ENCODE data around the gene KLHDC7B. TPM values are rescaled to one million over a fixed set of nuclear protein-coding genes. Genes with fewer than 3 reads are reported as not detected.

Gene KLHDC7B
- total RNA-seq, 1 experiment from 2014 or later, result 1.6 TPM

- BruUV-seq (replicated peaks), result no TSS peak
- Mint-ChIP-seq H3K9me3 (ENCODE audit: low read depth, unreplicated experiment) (no peaks in the 10 kb centered on the region), H3K36me3 (ENCODE audit: insufficient read depth, unreplicated experiment) (peaks cover 69% of the 10 kb centered on the region), H3K4me3 (ENCODE audit: low read depth, unreplicated experiment) (no peak overlapping the region), H3K4me1 (ENCODE audit: low read depth, unreplicated experiment) (no peaks in the 10 kb centered on the region), H3K27ac (ENCODE audit: unreplicated experiment) (no peak overlapping the region), H3K27me3 (ENCODE audit: unreplicated experiment) (no peaks in the 10 kb centered on the region)
- CTCF ChIA-PET, result interaction anchor here (0.5 kb wide), 1 partner anchor 406 kb away, joined by 3 read pairs; no protein-coding TSS in a partner anchor
- no peak for DNase-seq
- TF ChIP-seq, protein P1, sequence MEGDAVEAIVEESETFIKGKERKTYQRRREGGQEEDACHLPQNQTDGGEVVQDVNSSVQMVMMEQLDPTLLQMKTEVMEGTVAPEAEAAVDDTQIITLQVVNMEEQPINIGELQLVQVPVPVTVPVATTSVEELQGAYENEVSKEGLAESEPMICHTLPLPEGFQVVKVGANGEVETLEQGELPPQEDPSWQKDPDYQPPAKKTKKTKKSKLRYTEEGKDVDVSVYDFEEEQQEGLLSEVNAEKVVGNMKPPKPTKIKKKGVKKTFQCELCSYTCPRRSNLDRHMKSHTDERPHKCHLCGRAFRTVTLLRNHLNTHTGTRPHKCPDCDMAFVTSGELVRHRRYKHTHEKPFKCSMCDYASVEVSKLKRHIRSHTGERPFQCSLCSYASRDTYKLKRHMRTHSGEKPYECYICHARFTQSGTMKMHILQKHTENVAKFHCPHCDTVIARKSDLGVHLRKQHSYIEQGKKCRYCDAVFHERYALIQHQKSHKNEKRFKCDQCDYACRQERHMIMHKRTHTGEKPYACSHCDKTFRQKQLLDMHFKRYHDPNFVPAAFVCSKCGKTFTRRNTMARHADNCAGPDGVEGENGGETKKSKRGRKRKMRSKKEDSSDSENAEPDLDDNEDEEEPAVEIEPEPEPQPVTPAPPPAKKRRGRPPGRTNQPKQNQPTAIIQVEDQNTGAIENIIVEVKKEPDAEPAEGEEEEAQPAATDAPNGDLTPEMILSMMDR (IDR thresholded peaks at IDR 0.05; ENCODE audit: unreplicated experiment), result no peak
- intact Hi-C loops (cut with micrococcal nuclease; ENCODE audit: unreplicated experiment), result no loop called here
Measured at GRCh38 chr22:50572965-50573364, 27.3 kb downstream of the KLHDC7B start.

DNA sequence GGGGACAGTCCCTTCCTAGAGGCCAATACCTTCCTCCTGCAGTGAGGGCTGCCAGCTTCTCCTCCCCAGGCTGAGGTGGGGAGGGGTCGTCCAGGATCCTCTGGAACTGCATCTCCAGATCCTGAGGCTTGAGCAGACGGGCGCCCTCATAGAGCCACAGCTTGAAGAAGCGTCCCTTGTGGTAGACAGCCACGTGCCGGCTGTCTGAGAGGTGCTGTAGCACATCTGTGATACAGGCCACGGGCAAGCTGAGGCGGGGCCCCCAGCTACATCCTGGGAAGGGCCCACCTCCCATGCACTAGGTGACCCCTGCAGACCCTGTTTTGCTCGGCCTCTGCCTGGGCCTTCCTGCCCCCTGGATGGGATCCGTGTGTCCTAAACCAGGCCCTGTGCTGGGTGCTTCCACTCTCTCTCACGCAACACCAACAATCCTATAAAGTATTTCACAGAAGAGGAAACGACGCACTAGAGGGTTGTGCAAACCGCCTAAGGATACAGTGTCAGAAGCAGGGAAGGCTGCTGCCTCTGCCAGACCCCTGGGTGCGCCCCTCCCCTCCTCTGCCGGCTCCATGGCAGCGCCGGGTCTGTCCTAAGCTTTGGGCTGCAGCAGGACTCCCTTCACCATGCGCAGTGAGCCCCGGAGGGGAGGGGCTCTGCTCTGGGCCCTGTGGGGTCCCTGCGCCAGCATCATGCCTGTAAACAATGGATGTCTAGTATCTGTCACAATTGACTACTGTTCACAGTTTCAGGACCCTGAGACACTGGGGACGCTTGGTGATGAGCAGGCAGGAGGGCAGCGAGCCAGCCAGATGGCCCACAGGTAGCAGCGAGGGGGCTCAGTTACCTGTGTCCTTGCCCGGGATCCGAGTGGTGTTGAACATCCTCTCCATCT lies 28.0 kb downstream of the KLHDC7B start:
- CTCF ChIA-PET, result no interaction called here
- Mint-ChIP-seq H3K36me3 (ENCODE audit: insufficient read depth, unreplicated experiment) (peaks cover 65% of the 10 kb centered on the region), H3K4me1 (ENCODE audit: low read depth, unreplicated experiment) (no peaks in the 10 kb centered on the region), H3K4me3 (ENCODE audit: low read depth, unreplicated experiment) (no peak overlapping the region), H3K27me3 (ENCODE audit: unreplicated experiment) (no peaks in the 10 kb centered on the region), H3K9me3 (ENCODE audit: low read depth, unreplicated experiment) (no peaks in the 10 kb centered on the region), H3K27ac (ENCODE audit: unreplicated experiment) (no peak overlapping the region)
- BruUV-seq (replicated peaks), result no TSS peak
- no peak for DNase-seq
- TF ChIP-seq, protein P1 (IDR thresholded peaks at IDR 0.05; ENCODE audit: unreplicated experiment), result no peak
- intact Hi-C loops (cut with micrococcal nuclease; ENCODE audit: unreplicated experiment), result no loop called here

GRCh38 chr22:50574383-50574755 lies 28.7 kb downstream of the KLHDC7B start:
- intact Hi-C loops (cut with micrococcal nuclease; ENCODE audit: unreplicated experiment), result no loop called here
- no peaks in the 10 kb centered on the region for H3K9me3 Mint-ChIP-seq (ENCODE audit: low read depth, unreplicated experiment)

GRCh38 chr22:50575426-50575941 lies 29.8 kb downstream of the KLHDC7B start:
- BruUV-seq (replicated peaks), result no TSS peak
- TF ChIP-seq, protein P1 (IDR thresholded peaks at IDR 0.05; ENCODE audit: unreplicated experiment), result no peak
- Mint-ChIP-seq H3K4me3 (ENCODE audit: low read depth, unreplicated experiment) (no peak overlapping the region), H3K9me3 (ENCODE audit: low read depth, unreplicated experiment) (no peaks in the 10 kb centered on the region), H3K27ac (ENCODE audit: unreplicated experiment) (no peak overlapping the region), H3K36me3 (ENCODE audit: insufficient read depth, unreplicated experiment) (peaks cover 72% of the 10 kb centered on the region), H3K27me3 (ENCODE audit: unreplicated experiment) (no peaks in the 10 kb centered on the region), H3K4me1 (ENCODE audit: low read depth, unreplicated experiment) (no peaks in the 10 kb centered on the region)
- intact Hi-C loops (cut with micrococcal nuclease; ENCODE audit: unreplicated experiment), result no loop called here
- no peak for DNase-seq
- CTCF ChIA-PET, result no interaction called here

More at GRCh38 chr22:50574383-50574755, 28.7 kb downstream of the KLHDC7B start:
- H3K4me1 Mint-ChIP-seq (ENCODE audit: low read depth, unreplicated experiment), result no peaks in the 10 kb centered on the region
- no peak for DNase-seq
- H3K27me3 Mint-ChIP-seq (ENCODE audit: unreplicated experiment), result no peaks in the 10 kb centered on the region
- CTCF ChIA-PET, result no interaction called here
- no TSS peak for BruUV-seq (replicated peaks)
- H3K36me3 Mint-ChIP-seq (ENCODE audit: insufficient read depth, unreplicated experiment), result peaks cover 67% of the 10 kb centered on the region
- no peak overlapping the region for H3K27ac Mint-ChIP-seq (ENCODE audit: unreplicated experiment)
- H3K4me3 Mint-ChIP-seq (ENCODE audit: low read depth, unreplicated experiment), result no peak overlapping the region
- TF ChIP-seq, protein P1 (IDR thresholded peaks at IDR 0.05; ENCODE audit: unreplicated experiment), result no peak
